Transverse colon (tissue), 3 donors: Measurements from ENCODE around the gene ACSS1.

ENCODE experiments used
- POLR2A ChIP-seq: fragments of 450-650 bp; IDR thresholded peaks from one replicate; pipeline ENCODE4 v1.6.1; 2016; ENCODE audit warnings: antibody characterized with exemption, mild to moderate bottlenecking, moderate library complexity
- TF ChIP-seq, protein P1 (sequence below), 5 experiments: fragments of 200-600 bp in 3 of 5; fragments of 450-650 bp in 2 of 5; sonication (generic) in 3 of 5; IDR thresholded peaks; 1 replicate in 2 of 5; 2 replicates in 3 of 5; pipeline ENCODE4 v1.5.1; 2016 to 2017; ENCODE audit warnings: antibody characterized with exemption in 5 of 5, inconsistent platforms in 3 of 5, mild to moderate bottlenecking in 2 of 5, moderate library complexity in 1 of 5

DNA sequence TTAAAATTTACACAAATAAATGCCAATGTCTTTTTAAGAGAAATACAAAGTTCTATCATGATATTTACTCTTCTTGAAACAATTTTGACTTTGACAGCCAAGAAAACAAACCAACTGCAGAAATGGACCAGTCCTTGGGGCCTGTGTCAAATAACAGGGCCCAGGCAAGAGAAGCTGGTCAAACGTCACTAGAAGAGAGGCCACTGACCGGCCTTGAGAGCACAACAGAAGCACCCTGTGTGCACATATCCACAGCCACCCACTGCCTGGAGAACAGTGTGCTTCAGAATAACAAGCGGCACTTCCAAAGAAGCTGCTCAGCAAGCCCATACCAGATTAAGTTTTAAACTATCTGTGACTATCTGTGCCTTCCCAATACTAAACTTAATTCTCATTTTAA lies 80.1 kb downstream of the ACSS1 start:
- TF ChIP-seq, protein P1, sequence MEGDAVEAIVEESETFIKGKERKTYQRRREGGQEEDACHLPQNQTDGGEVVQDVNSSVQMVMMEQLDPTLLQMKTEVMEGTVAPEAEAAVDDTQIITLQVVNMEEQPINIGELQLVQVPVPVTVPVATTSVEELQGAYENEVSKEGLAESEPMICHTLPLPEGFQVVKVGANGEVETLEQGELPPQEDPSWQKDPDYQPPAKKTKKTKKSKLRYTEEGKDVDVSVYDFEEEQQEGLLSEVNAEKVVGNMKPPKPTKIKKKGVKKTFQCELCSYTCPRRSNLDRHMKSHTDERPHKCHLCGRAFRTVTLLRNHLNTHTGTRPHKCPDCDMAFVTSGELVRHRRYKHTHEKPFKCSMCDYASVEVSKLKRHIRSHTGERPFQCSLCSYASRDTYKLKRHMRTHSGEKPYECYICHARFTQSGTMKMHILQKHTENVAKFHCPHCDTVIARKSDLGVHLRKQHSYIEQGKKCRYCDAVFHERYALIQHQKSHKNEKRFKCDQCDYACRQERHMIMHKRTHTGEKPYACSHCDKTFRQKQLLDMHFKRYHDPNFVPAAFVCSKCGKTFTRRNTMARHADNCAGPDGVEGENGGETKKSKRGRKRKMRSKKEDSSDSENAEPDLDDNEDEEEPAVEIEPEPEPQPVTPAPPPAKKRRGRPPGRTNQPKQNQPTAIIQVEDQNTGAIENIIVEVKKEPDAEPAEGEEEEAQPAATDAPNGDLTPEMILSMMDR (IDR thresholded peaks at IDR 0.05): no peak
- TF ChIP-seq POLR2A: no peak
